Testis (tissue), 3 donors: ENCODE measurements around the gene CPA1. TPM values are rescaled to one million over a fixed set of nuclear protein-coding genes. Genes with fewer than 3 reads are reported as not detected.

Experiments used
- DNase-seq: peaks from one replicate; pipeline ENCODE4 v3.0.0-alpha.2; 2019
- H3K27ac ChIP-seq, 2 donors: fragments of 200-600 bp; sonication (generic); one replicate each; pipeline ENCODE4 v1.5.1; 2019
- H3K27me3 ChIP-seq: fragments of 200-600 bp; sonication (generic); one replicate; pipeline ENCODE4 v1.5.1; 2019
- H3K36me3 ChIP-seq: fragments of 200-600 bp; sonication (generic); one replicate; pipeline ENCODE4 v1.5.1; 2017; ENCODE audit warnings: low read depth; ENCODE audit errors: missing control alignments
- H3K4me1 ChIP-seq: fragments of 200-600 bp; sonication (generic); one replicate; pipeline ENCODE4 v1.5.1; 2019
- H3K4me3 ChIP-seq, 2 donors: fragments of 200-600 bp; sonication (generic); one replicate each; pipeline ENCODE4 v1.5.1; 2017 to 2019
- H3K9me3 ChIP-seq: fragments of 200-600 bp; sonication (generic); one replicate; pipeline ENCODE4 v1.5.1; 2017
- CTCF ChIP-seq, 3 experiments: fragments of 450-650 bp in 2 of 3; fragments of 200-600 bp in 1 of 3; sonication (generic) in 1 of 3; IDR thresholded peaks; one replicate each; pipeline ENCODE4 v1.5.1; 2016 to 2019; ENCODE audit warnings: antibody characterized with exemption in 3 of 3, mild to moderate bottlenecking in 2 of 3, moderate library complexity in 1 of 3
- POLR2A ChIP-seq: fragments of 450-650 bp; IDR thresholded peaks from one replicate; pipeline ENCODE4 v1.6.1; 2017; ENCODE audit warnings: antibody characterized with exemption, mild to moderate bottlenecking, moderate library complexity
- WGBS, 2 donors: methylation state at CpG; one replicate each; pipeline ENCODE4 v1.1.5; 2018; 5-methylcytosine and 5-hydroxymethylcytosine counted together
- intact Hi-C: fragments of 100-400 bp; cut with DNase I; formaldehyde crosslinking; loops from one replicate; pipeline ENCODE4 v1.15.1; 2023; ENCODE audit warnings: low total_unique reads
- polyA plus RNA-seq: library from polyadenylated mRNA; stranded (reverse); fragments of 350-450 nt; fragmentation: Illumina TruSeq; extraction: RNeasy Lipid Tissue Mini Kit (QIAGEN cat#74804); gene quantifications from one replicate; pipeline ENCODE4 v1.2.3, GENCODE V29; 2014; ENCODE audit warnings: low read depth, low replicate concordance; ENCODE audit not compliant: insufficient read depth
- total RNA-seq, 2 donors: library from RNA; depleted of rRNA; stranded (reverse); fragments of >200 nt; gene quantifications; one replicate each; pipeline ENCODE4 v1.2.3, GENCODE V29; 2016

Gene CPA1
- total and polyA plus RNA-seq, 3 donors from 2014 or later, result 2.5 to 3.9 (median 3.0) TPM

DNA sequence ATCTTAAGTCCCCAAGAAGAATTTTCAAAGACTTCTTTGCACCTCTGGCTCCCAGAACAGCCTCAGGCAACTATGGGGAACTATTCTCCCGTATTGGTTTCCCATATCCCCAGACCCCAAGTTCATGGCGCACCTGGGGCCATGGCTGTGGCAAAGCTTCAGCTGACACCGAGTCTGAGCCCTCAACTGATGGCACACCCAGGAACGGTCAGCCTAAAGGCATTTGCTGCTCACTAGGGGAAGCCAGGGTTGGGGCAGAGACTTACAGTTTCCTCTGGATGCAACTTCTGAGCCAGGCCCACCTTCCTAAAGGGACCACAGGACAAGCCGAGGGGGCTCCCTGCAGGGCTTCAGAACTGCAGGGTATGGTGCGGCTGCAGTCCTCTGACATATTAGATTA is 13.7 kb upstream of the CPA1 start:
- intact Hi-C loops, result no loop called here
- no peak overlapping the region for H3K27ac ChIP-seq

DNA sequence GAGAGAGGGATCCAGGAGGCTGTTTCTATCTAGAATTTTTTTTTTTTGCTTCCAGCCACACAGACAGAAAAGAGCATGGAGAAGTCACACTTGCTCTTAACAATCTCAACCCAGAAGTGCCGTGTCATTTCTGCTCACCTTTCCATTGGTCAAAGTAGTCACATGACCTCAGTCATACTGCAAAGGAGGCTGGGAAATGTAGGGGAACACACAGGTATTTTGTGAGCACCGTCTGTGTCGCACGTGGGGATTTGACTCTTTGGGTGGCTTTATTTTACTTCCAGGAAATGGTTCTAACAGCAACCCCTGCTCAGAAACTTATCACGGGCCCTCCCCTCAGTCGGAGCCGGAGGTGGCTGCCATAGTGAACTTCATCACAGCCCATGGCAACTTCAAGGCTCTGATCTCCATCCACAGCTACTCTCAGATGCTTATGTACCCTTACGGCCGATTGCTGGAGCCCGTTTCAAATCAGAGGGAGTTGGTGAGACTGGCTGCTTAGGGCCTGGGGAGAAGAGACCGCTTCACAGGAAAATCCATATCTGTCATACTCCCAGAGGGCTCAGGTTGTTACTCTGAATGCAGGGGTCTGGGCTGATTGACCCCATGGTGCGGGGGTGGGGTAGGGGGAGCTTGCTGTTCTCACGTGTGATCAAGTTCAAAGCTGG is 13.1 kb upstream of the CPA1 start:
- no peak overlapping the region for H3K4me3 ChIP-seq
- no peak for TF ChIP-seq POLR2A
- TF ChIP-seq CTCF (IDR thresholded peaks at IDR 0.05), result no peak
- H3K9me3 ChIP-seq, result no peaks in the 10 kb centered on the region
- no peaks in the 10 kb centered on the region for H3K36me3 ChIP-seq
- H3K4me1 ChIP-seq, result peaks cover 37% of the 10 kb centered on the region
- 82 to 90% methylated on average over 13 of the region's 13 CpGs for WGBS, 2 donors
- H3K27ac ChIP-seq, result no peak overlapping the region
- no peak for DNase-seq
- no peaks in the 10 kb centered on the region for H3K27me3 ChIP-seq
- intact Hi-C loops, result no loop called here

More for the DNA sequence above, 13.7 kb upstream of the CPA1 start:
- Histone ChIP-seq H3K4me1 (peaks cover 37% of the 10 kb centered on the region), H3K27me3 (no peaks in the 10 kb centered on the region), H3K9me3 (no peaks in the 10 kb centered on the region), H3K36me3 (no peaks in the 10 kb centered on the region), H3K4me3 (no peak overlapping the region)
- no peak for TF ChIP-seq CTCF (IDR thresholded peaks at IDR 0.05)
- no peak for DNase-seq
- WGBS, 2 donors, result 88 to 92% methylated on average over 5 to 6 of the region's 6 CpGs

- intact Hi-C loops, result no loop called here
- H3K4me1 ChIP-seq, result peaks cover 41% of the 10 kb centered on the region
- no peak for DNase-seq
- no peaks in the 10 kb centered on the region for H3K27me3 ChIP-seq
- no peak overlapping the region for H3K4me3 ChIP-seq
- no peaks in the 10 kb centered on the region for H3K36me3 ChIP-seq
- H3K27ac ChIP-seq, result peak overlapping the region in 1 of 2 donors; percentile 18
- H3K9me3 ChIP-seq, result no peaks in the 10 kb centered on the region
- no peak for TF ChIP-seq CTCF (IDR thresholded peaks at IDR 0.05)
- no peak for TF ChIP-seq POLR2A
- 82 to 93% methylated on average over 10 to 19 of the region's 19 CpGs for WGBS, 2 donors
These were observed 12.2 kb upstream of the CPA1 start for GRCh38 chr7:130367836-130368746.

- WGBS, 2 donors, result 38 to 66% methylated on average over 10 of the region's 10 CpGs
- TF ChIP-seq CTCF (IDR thresholded peaks at IDR 0.05), result no peak
- no peak for TF ChIP-seq POLR2A
- no peaks in the 10 kb centered on the region for H3K9me3 ChIP-seq
- H3K27me3 ChIP-seq, result no peaks in the 10 kb centered on the region
- no peak for DNase-seq
- H3K4me1 ChIP-seq, result peaks cover 50% of the 10 kb centered on the region
- intact Hi-C loops, result no loop called here
- no peaks in the 10 kb centered on the region for H3K36me3 ChIP-seq
- no peak overlapping the region for H3K4me3 ChIP-seq
- H3K27ac ChIP-seq, result peak overlapping the region; percentile 18 to 59
These were observed 11.1 kb upstream of the CPA1 start for GRCh38 chr7:130369110-130369711.
